ENCODE measurements around the gene CISTR. TPM values are rescaled to one million over a fixed set of nuclear protein-coding genes. Genes with fewer than 3 reads are reported as not detected.

CISTR gene
- total and polyA plus RNA-seq, 5 experiments from 2014 or later, result not detected

DNA sequence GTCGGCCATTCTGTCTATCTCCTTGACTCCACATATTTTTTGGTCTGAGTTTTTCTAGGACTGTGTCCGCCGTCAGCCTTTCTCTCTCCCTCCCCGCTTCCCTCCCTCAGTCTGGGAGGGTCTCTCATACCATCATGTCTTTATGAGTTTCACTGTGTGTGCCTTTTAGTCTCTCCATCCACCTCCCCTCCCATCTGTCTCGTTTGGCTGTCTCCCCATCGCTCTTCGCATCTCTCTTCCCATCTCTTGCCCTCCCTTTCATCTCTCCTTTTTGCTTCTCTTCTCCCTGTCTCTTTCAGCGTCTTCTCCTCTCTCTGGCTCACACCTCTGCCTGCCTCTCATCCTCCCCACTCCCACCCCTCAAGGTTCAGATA is 6.9 kb upstream of the CISTR start:
- no peak for DNase-seq
- Mint-ChIP-seq H3K4me1 (peaks cover 8 to 24% (median 12%) of the 10 kb centered on the region in 4 donors), H3K9me3 (no peaks in the 10 kb centered on the region), H3K27me3 (peaks cover 33 to 60% (median 46%) of the 10 kb centered on the region in 5 donors), H3K27ac (no peak overlapping the region), H3K4me3 (peak overlapping the region in 1 of 10 donors; percentile 3), H3K36me3 (peaks cover 0 to 3% (median 0%) of the 10 kb centered on the region in 3 donors)
- POLR2A ChIA-PET, result no interaction called here
- ATAC-seq, result no peak

DNA sequence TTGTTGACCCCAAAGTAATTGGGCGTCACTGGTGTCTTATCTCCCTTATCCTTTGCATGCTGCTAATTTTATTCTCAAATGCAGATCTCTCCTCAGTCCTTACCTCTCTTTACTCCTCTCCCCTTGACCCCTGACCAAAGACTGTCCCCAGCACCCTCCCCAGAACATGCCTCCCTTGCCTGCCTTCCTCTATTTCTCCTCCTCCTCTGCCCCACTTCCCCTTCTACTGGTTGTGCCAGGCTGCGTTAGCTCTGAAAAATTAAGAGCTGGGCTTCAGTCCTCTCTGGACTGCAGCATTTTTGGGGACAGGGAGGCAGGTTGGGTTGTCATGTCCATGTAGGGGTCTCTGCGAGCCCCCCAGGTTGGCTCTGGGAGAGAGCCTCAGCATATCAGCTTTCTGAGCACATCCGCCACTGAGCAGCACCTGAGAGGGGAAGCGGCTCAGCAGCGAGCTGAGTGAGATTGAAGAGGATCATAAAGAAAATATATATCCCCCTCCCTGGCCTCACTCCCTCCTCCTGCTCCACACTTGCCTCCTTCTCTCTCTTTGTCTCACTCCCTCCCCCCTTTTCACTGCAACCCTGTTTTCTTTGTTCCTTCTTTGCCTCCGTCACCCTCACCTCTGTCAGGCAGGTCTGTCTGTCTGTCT is 6.4 kb upstream of the CISTR start:
- ATAC-seq (no peak), DNase-seq (no peak)
- Mint-ChIP-seq H3K4me1 (peaks cover 8 to 24% (median 12%) of the 10 kb centered on the region in 4 donors), H3K9me3 (no peaks in the 10 kb centered on the region), H3K27ac (peak overlapping the region in 1 of 10 donors; percentile 25), H3K4me3 (peak overlapping the region in 1 of 10 donors; percentile 3), H3K36me3 (no peaks in the 10 kb centered on the region), H3K27me3 (peaks cover 28 to 55% (median 41%) of the 10 kb centered on the region in 5 donors)
- POLR2A ChIA-PET, result no interaction called here

GRCh38 chr12:53757101-53757770 is 5.5 kb upstream of the CISTR start:
- peak overlapping the region in 7 of 10 donors; percentile 37 to 74 (median 56) for H3K4me3 Mint-ChIP-seq
- peak overlapping the region in 3 of 10 donors; percentile 1 to 72 (median 31) for H3K27ac Mint-ChIP-seq
- ATAC-seq (peak; percentile 87 to 90), DNase-seq (peak; percentile 61 to 85 (median 76))
- peaks cover 25 to 48% (median 32%) of the 10 kb centered on the region in 5 donors for H3K27me3 Mint-ChIP-seq
- H3K36me3 Mint-ChIP-seq, result no peaks in the 10 kb centered on the region
- no peaks in the 10 kb centered on the region for H3K9me3 Mint-ChIP-seq
- H3K4me1 Mint-ChIP-seq, result peaks cover 8 to 24% (median 12%) of the 10 kb centered on the region in 4 donors
- POLR2A ChIA-PET, result no interaction called here

GRCh38 chr12:53756300-53757100 is 4.7 kb upstream of the CISTR start:
- no peak for DNase-seq
- POLR2A ChIA-PET, result no interaction called here
- no peak for ATAC-seq
- Mint-ChIP-seq H3K27ac (peak overlapping the region in 1 of 10 donors; percentile 84), H3K27me3 (peaks cover 22 to 43% (median 28%) of the 10 kb centered on the region in 5 donors), H3K4me1 (peaks cover 8 to 26% (median 12%) of the 10 kb centered on the region in 4 donors), H3K4me3 (peak overlapping the region in 1 of 10 donors; percentile 37), H3K9me3 (no peaks in the 10 kb centered on the region), H3K36me3 (no peaks in the 10 kb centered on the region)

GRCh38 chr12:53755893-53756292 is 4.1 kb upstream of the CISTR start:
- peaks cover 8 to 26% (median 12%) of the 10 kb centered on the region in 4 donors for H3K4me1 Mint-ChIP-seq
- H3K36me3 Mint-ChIP-seq, result no peaks in the 10 kb centered on the region
- ATAC-seq, result no peak
- DNase-seq, result no peak
- no peaks in the 10 kb centered on the region for H3K9me3 Mint-ChIP-seq
- POLR2A ChIA-PET, result no interaction called here
- no peak overlapping the region for H3K27ac Mint-ChIP-seq
- H3K4me3 Mint-ChIP-seq, result peak overlapping the region in 1 of 10 donors; percentile 46
- peaks cover 18 to 37% (median 24%) of the 10 kb centered on the region in 5 donors for H3K27me3 Mint-ChIP-seq

- ATAC-seq (no peak), DNase-seq (no peak)
- H3K27ac Mint-ChIP-seq, result peak overlapping the region in 1 of 10 donors; percentile 38
- H3K36me3 Mint-ChIP-seq, result no peaks in the 10 kb centered on the region
- peaks cover 8 to 26% (median 12%) of the 10 kb centered on the region in 4 donors for H3K4me1 Mint-ChIP-seq
- POLR2A ChIA-PET, result no interaction called here
- H3K4me3 Mint-ChIP-seq, result no peak overlapping the region
- peaks cover 15 to 33% (median 24%) of the 10 kb centered on the region in 5 donors for H3K27me3 Mint-ChIP-seq
- H3K9me3 Mint-ChIP-seq, result no peaks in the 10 kb centered on the region
These were observed 3.7 kb upstream of the CISTR start for GRCh38 chr12:53755451-53755891.

GRCh38 chr12:53754633-53755264 is 3.0 kb upstream of the CISTR start:
- Mint-ChIP-seq H3K4me3 (no peak overlapping the region), H3K36me3 (no peaks in the 10 kb centered on the region), H3K27me3 (peaks cover 10 to 27% (median 19%) of the 10 kb centered on the region in 5 donors), H3K27ac (no peak overlapping the region), H3K9me3 (no peaks in the 10 kb centered on the region), H3K4me1 (peaks cover 8 to 26% (median 12%) of the 10 kb centered on the region in 4 donors)
- POLR2A ChIA-PET, result no interaction called here
- DNase-seq (no peak), ATAC-seq (no peak)

- Mint-ChIP-seq H3K27ac (no peak overlapping the region), H3K9me3 (no peaks in the 10 kb centered on the region), H3K4me1 (peaks cover 8 to 26% (median 12%) of the 10 kb centered on the region in 4 donors), H3K4me3 (no peak overlapping the region), H3K27me3 (peaks cover 6 to 21% (median 13%) of the 10 kb centered on the region in 5 donors), H3K36me3 (no peaks in the 10 kb centered on the region)
- POLR2A ChIA-PET, result interaction anchor here (0.7 kb wide), 1 partner anchor 744 kb away, joined by 4 read pairs; no protein-coding TSS in a partner anchor
- DNase-seq (no peak), ATAC-seq (no peak)
These were observed 2.4 kb upstream of the CISTR start for GRCh38 chr12:53754188-53754585.

DNA sequence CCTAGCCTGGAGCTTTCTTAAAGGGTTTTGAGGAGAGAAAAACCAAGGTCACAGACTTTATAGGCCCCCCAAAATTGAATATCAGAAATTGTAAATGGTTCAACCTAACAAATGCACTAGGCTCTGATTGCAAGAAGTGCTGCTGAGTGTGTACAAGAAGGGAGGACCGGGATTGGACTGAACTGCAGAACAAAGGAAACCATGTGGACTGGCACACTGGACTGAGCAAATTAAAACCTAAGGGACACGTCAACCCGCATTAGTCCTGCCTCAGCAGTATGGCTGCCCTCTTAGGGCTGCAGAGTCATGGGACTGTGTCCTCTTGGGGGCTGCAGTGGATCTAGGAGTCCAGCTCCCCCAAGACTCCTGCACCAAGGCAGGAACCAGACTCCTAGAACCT is 842 bp upstream of the CISTR start:
- no peaks in the 10 kb centered on the region for H3K36me3 Mint-ChIP-seq
- no peak overlapping the region for H3K4me3 Mint-ChIP-seq
- H3K4me1 Mint-ChIP-seq, result peaks cover 7 to 22% (median 13%) of the 10 kb centered on the region in 4 donors
- ATAC-seq (no peak), DNase-seq (no peak)
- H3K9me3 Mint-ChIP-seq, result no peaks in the 10 kb centered on the region
- H3K27me3 Mint-ChIP-seq, result peaks cover 0 to 9% (median 2%) of the 10 kb centered on the region in 5 donors
- no peak overlapping the region for H3K27ac Mint-ChIP-seq
- POLR2A ChIA-PET, result interaction anchor here (0.6 to 2.3 kb wide), 2 partner anchors 25 to 501 kb away, joined by 8 to 9 read pairs; partner anchors contain the start of gene CALCOCO1

DNA sequence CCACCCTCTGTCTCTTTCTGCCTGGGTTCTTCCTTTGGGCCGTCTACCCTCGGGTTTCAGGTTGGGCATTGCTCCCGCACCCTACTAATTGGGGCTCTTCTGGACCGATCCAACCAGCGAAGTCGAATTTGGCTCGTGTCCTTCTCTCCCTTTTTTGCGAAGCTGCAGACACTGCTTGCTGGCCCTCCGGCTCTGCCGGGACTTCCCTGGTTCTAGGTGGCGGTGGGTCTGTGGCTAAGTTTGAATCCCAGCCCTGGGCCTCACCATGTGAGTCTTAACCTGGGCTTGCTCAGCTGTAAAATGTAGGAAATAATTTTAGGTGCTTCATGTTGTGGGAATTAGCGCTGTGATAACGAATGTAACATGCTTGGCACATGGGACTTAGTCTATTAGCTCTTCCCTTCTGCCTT is 418 bp upstream of the CISTR start:
- POLR2A ChIA-PET, result interaction anchor here (0.6 to 2.3 kb wide), 3 partner anchors 24 to 501 kb away, joined by 4 to 9 read pairs (median 8); partner anchors contain the start of genes ATP5MC2 and CALCOCO1
- ATAC-seq, result no peak
- H3K9me3 Mint-ChIP-seq, result no peaks in the 10 kb centered on the region
- H3K4me1 Mint-ChIP-seq, result peaks cover 10 to 20% (median 15%) of the 10 kb centered on the region in 4 donors
- H3K36me3 Mint-ChIP-seq, result no peaks in the 10 kb centered on the region
- H3K4me3 Mint-ChIP-seq, result no peak overlapping the region
- DNase-seq, result no peak
- H3K27ac Mint-ChIP-seq, result no peak overlapping the region
- H3K27me3 Mint-ChIP-seq, result peaks cover 0 to 12% (median 5%) of the 10 kb centered on the region in 5 donors

- H3K27ac Mint-ChIP-seq, result peak overlapping the region in 3 of 10 donors; percentile 29 to 82 (median 40)
- ATAC-seq, result peak; percentile 45 to 51
- no peaks in the 10 kb centered on the region for H3K36me3 Mint-ChIP-seq
- peaks cover 0 to 19% (median 13%) of the 10 kb centered on the region in 5 donors for H3K27me3 Mint-ChIP-seq
- H3K4me1 Mint-ChIP-seq, result peaks cover 4 to 19% (median 14%) of the 10 kb centered on the region in 4 donors
- no peaks in the 10 kb centered on the region for H3K9me3 Mint-ChIP-seq
- peak in 2 of 10 donors; percentile 25 to 30 for DNase-seq
- H3K4me3 Mint-ChIP-seq, result peak overlapping the region in 1 of 10 donors; percentile 68
- POLR2A ChIA-PET, result interaction anchor here (0.7 to 2.3 kb wide), 4 partner anchors 23 to 76 kb away, joined by 3 to 9 read pairs (median 4); partner anchors contain the start of genes ATP5MC2 and CALCOCO1
These were observed 905 bp downstream of the CISTR start for GRCh38 chr12:53750812-53751335.

All from naive thymus-derived CD8-positive, alpha-beta T cell (primary cell).